ENCODE data around the gene NUP93. TPM values are rescaled to one million over a fixed set of nuclear protein-coding genes. Genes with fewer than 3 reads are reported as not detected.

NUP93 gene
- total RNA-seq, result 111 and 118 TPM in 2 replicates

DNA sequence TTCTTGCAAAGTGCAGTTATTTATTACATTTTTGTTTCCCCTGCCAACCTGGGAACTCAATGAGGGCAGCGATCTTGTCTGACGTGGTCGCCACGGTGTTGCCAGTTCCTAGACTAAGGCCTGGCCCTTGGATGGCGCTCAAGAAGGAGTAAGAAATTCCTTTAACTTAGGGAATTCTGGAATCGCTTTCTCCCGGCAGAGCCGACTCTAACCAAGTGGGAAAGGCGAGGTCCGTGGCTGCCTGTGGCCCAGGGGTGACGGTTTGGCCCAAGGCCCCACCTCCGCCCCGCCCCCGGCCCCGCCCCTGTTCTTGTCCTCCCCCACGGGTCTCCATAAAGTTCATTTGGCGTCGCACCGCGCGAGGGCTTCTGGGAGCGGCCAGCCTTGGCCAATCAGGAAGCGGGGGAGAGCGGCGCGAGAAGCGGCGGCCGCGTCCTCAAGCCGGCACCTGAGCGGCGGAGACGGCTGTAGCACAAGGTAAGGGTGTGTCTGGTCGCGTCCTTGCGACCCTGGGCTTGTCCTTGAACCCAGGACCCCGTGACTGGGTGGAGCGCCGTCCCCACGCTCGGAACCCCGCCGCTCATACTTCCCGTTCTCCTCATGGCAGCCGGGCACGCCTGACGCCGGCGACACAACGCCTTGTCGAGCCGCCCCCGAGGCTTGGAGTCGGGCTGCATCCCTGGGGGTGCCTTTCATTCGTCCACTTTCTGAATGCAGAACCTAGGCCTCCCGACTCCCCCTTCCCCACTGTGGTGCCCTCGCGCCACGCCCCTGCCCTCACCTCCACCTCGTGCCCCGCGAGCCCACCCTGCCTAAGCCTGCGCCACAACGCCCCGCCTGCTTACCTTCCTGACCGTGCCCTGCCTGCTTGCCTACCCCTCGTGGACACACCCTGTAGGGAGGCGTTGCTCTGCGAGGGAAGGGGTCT lies at the start of gene NUP93:
Gene NUP93 (plus strand): TSS at position 395 of the 928 bp plus-strand sequence. CDS start 18,119 bp downstream, outside the sequence.
- peak; percentile 59 for DNase-seq (ENCODE audit: low read depth, low spot score)

DNA sequence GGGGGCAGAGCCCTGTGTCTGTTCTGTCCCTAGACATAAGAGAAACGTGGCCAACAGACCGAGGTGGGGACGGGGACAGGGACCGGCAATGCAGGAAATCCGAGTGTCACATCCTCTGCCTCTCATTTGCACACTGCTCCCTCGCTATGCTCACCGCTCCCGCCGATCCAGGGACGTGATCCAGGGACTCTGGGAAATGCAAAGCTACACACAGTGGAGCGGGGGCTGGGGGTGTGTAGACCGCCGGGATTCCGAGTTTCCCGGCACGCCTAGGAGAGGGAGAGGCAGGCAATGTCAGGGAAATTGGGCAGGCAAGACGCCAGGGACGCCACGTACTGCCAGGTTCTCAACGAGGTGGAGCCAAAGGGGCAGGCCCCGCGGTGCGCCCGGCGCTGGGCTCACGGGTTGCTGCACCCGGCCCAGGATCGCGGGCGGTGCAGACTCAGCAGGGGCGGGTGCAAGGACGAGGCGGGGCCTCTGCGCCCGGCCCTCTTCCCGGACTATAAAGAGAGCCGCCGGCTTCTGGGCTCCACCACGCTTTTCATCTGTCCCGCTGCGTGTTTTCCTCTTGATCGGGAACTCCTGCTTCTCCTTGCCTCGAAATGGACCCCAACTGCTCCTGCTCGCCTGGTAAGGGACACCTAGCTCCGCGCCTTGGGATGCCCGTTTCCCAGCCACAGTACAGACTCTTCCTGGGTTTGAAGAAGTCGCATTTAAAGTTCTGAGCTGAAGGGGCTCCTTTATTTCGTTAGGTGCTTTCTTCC lies 47.8 kb upstream of the NUP93 start, which contains the start of gene MT1X:
Gene MT1X (plus strand): TSS at position 532 of the 764 bp plus-strand sequence. CDS start 71 bp downstream, at position 603.
- DNase-seq (ENCODE audit: low read depth, low spot score), result peak; percentile 49

DNA sequence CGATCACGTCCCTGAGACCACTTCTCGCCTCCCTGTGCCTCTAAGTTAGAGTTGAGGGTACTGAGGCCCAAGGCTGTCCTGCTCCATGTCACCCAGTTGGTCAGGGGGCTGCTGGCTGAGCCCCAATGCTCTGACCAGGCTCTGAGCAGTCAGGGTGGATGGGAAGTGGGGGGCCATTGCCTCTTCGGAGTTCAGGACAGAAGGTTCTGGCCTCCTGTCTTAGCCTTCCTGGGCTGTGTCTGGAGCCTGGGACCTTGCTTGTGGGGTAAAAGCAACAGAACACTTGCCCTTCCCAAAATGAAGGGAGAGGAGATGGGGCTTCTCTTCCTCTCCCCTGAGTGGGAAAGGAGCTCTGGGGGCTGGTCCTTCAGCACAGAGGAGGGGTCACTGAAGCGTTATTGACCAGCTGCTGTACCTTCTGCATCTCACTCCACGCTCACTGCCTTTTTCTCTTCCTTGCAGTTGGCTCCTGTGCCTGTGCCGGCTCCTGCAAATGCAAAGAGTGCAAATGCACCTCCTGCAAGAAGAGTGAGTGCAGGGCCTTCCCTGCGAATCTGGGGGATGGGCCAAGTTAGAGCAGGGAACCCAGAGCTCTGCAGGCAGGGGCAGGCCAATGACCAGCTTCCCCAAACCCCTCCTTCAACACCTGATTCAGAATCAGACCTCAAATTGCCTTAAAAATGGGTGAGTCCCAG lies 47.1 kb upstream of the NUP93 start:
- DNase-seq (ENCODE audit: low read depth, low spot score), result no peak

DNA sequence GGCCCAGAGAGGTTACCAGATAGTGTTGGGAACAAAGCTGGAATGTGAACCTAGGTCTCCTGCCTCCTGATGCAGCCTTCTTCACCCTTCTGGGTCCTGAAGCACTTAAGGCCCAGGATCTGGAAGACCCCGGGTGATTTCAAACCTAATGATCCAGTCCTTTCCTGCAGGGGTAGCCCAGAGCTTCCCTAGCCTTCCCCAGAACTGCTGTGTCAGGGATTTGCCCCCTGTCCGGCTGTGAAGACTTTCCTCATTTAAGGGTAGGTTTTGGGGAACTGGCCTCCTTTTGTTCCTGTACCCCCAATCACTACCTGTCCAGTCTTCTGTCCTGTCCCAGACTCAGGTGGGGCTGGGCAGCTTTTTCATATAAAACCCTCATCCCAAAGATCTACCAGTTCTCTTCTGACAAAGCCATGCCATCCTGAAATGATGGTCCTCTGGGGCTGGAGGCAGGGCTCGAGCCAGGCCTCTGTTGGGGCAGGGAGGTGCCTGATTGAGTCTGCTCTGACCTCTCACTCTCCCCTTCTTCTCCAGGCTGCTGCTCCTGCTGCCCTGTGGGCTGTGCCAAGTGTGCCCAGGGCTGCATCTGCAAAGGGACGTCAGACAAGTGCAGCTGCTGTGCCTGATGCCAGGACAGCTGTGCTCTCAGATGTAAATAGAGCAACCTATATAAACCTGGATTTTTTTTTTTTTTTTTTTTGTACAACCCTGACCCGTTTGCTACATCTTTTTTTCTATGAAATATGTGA lies 46.3 kb upstream of the NUP93 start:
- no peak for DNase-seq (ENCODE audit: low read depth, low spot score)

DNA sequence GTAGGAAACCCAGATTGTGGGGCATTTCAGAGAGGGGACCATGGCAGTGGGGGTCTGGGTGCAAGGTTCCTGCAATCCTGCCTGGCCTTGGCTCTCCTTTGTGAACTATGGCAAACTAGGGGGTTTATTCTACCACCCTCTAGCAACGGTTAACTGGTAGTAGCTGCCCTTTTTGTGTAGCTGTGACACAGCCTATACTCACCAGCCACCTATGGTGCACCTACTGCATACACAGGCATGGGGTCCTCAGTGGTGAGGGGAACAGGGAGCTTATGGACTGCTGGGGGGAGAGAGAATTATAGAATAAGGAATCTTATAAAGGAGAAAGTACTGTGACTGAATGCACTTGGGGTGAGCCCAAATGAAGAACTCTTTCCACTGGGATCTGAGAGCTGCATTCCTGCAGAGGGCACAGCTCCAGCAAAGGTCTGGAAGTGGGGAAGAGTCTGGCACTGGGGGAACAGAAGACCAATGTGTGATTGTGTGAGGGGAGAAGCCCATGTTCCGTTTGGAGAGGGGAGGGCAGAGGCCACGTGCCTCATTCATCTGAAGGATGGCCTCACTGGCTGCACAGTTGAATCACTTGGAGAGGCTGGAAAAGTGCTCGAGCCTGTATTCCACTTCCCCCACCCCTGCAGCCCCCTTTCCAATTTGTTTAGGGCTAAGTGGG lies 45.5 kb upstream of the NUP93 start:
- no peak for DNase-seq (ENCODE audit: low read depth, low spot score)

DNA sequence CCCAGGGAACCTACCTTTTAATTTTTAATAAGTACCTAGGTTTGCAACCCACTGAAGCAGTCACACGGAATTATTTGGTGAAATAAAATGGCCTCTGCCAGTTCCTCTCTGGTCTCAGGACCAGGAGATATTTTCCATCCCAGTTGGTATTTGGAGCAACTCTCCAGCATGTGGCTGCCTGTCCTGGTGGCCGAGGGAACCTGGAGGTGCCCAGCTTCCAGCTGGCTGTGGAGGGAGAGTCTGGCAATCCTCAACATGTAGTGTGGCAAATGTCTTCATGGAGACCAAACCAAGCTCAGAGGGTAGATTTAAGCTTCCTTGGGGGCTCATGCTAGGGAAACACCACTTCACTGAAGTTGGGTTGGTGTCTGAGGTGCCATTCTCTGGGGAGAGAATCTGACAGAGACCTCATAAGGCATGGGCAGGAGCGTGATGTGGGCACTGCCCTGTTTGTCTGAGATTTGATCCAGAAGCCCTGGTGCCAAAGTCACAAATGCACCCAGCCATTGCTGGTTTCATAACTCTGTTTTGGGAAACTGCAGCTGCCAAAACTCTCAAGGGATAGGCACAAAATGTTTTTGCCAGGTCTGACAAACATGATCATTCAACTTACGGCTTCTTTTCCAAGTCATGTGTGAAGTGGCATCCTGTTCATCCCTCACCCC lies 44.9 kb upstream of the NUP93 start:
- no peak for DNase-seq (ENCODE audit: low read depth, low spot score)

DNA sequence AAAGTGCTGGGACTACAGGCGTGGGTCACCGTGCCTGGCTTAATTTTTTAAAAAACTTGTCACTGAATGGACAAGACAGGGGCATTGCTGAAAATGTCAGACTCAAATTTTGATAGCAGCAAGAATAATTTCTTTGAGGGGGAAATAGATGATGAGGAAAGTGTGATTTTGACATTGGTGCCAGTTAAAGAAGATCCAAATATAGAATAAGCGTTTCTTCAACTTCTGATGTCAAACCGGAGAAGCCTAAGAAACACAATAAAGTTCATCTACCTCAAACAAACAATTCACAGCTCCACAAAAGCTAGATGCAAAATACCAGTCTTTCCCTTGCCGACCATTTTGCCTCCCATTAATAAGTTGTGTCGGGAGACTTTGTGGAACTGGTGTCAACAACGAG lies 43.2 kb upstream of the NUP93 start:
- no peak for DNase-seq (ENCODE audit: low read depth, low spot score)

DNA sequence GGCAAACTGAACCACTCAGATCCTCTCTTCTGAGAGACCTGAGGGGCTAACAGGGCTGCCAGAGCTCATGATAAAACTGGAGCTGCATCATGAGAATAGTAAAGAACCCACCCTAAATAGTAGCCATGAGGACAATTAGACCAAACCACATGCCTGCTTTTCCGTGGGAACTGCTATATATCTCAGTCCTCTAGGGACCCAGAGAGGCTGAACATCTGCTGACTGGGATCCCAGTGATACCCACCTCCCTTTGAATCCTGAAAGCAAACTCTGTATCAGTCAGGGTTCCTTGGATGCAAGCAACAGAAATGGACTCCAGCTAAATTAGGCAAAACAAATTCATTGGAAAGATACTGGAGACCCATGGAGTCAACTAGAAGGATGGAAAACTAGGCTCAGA lies 41.2 kb upstream of the NUP93 start:
- no peak for DNase-seq (ENCODE audit: low read depth, low spot score)

DNA sequence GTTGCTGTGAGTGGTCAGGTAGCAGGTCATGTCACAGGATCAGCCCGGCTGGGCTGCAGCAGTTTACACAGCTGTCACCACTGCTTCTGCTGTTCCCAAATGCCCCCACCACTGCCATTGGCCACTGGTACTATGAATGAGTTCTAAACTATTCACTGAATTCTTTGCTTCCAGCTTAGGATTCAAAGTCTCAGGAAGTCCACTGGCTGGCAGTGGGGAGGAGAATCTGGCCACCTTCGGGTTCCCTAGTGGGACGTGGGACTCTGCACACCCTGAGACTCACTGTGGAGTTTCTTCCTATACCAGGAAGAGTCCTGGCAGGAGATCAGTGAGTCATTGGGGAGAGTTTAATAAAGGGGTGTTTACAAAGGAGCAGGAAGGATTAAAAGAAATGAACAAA lies 40.8 kb upstream of the NUP93 start:
- DNase-seq (ENCODE audit: low read depth, low spot score), result no peak

DNA sequence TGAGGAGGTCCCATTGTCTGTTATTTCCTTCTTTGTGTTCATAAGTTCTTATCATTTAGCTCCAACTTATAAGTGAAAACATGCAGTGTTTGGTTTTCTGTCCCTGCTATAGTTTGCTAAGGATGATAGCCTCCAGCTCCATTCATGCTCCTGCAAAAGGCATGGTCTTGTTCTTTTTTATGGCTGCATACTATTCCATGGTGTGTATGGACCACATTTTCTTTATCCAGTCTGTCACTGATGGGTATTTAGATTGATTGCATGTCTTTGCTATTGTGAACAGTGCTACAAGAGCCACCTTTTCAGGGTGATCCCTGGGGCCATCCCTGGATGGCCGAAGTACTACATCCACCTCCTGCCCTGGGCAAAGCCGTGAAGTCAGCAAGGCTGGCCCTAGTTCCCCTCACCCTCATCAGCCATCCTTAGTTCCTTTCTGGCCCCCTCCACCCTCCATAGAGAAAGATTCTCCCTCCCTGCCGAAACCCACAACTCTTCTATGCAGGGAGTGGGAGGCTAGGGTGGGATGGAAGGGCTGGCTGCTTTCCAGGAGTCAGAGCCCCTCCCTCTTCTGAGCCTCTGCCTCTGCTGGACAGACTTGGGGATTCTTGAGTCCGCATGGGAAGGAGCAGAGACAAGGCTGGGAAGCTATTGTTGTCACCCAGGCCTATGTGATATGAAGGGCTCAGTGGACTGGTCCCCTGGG lies 39.4 kb upstream of the NUP93 start:
- no peak for DNase-seq (ENCODE audit: low read depth, low spot score)

DNA sequence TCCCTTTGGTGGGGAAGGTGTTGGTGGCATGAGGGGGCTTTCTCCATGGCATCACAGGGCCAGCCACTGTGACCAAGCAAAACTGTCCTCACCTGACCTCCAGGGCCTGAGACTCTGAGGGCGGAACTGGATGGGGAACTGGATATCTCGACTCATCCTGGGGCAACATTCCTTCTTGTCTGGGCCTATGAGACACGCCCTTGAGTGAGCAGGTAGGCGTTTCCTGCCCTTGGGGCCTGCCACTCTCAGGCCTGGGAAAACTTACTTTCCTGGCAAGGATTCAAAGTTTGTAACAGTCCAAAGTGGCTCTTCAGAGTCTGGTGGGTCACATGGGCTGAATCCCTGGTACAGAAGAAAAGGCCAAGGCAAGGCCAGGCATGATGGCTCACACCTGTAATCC lies 38.0 kb upstream of the NUP93 start:
- no peak for DNase-seq (ENCODE audit: low read depth, low spot score)

DNA sequence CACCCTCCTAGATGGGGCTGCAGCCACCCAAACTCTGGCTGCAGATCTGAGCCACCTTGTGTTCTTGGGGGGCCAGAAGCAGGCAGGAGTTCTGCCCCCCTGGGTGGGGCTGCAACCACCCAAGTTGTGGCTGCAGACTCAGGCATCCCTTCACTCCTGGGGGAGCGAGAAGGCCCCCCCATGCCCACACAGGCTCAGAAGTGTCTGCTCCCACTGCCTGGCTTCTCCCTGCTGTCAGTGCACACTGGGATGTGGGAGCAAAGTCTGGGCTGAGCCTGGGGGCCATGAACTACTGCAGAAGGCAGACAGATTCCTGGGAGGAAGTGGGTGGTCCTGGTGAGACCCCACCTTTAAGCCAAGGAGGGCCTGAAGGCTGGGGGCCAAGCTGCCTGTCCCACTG lies 34.7 kb upstream of the NUP93 start:
- no peak for DNase-seq (ENCODE audit: low read depth, low spot score)

DNA sequence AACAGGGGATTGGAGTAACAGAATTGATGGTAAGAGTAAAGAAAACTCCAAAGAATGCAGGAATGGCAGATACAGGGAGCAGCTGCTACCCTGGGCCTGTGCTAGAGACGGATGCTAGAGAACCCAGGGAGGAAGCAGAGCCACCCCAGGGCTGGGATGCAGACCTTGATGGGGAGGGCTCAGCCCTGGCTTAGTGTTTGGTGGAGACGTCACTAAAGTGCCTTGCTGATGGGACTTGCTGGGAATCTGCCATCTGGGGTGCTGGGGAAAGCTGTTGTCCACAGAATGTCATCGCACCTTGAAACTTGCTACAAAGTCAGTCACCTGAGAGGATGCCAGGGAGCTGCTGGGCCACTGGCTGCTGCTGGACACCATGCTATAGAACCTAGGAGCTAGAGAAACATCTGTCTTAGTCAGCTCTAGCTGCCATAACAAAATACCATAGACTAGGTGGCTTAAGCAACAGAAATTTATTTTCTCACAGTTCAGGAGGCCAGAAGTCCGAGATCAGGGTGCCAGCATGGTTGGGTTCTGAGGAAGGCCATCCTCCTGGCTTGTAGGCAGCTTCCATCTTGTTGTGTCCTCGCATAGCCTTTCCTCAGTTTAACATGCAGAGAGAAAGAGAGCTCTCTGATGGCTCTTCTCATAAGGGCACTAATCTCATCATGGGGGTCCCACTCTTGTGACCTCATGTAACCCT lies 32.3 kb upstream of the NUP93 start:
- no peak for DNase-seq (ENCODE audit: low read depth, low spot score)

DNA sequence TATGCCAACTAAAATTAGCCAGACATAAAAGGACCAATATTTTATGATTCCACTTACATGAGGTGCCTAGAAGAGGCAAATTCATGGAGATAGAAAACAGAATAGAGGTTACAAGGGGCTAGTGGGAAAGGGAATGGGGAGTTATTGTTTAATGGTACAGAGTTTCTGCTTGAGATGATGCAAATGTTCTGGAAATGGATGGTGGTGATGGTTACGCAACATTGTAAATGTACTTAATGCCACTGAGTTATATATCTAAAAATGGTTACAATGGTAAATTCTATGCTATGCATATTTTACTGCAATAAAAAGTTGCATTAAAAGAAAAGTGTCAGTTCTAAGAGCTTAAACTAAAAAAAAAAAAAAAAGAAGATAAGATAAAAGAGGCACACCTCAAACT lies 29.7 kb upstream of the NUP93 start:
- no peak for DNase-seq (ENCODE audit: low read depth, low spot score)

DNA sequence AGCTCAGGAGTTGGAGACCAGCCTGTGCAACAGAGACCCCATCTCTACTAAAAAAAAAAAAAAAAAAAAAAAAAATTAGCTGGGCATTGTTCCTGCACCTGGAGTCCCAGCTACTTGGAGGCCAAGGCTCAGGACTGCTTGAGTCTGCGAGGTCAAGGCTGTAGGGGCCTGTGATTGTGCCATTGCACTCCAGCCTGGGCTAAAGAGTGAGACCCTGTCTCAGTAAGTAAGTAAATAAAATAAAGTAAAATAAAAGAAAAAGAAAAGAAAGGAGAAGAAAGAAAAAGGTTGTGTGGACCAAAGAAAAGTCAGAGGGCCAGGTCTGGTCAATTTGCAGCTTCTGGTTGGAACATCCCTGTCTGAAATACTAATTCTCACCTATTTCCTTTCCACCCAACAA lies 29.3 kb upstream of the NUP93 start:
- DNase-seq (ENCODE audit: low read depth, low spot score), result no peak

DNA sequence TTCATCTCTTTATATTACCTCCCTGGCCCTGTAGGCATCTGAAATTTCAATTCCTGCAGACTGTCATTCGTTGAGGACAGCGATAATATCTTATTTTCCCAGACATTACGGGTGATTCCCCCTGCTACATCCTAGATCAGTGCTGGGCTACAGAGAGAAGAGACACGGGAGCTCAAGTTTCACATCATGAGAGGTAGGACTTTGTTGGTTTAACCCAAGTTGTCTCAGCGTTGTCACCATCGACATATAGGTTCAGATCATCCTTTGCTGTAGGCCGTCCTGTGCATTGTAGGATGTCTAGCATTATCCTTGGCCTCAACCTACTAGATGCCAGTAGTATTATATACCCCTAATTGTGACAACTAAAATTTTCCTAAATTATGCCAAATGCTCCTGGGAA lies 28.4 kb upstream of the NUP93 start:
- DNase-seq (ENCODE audit: low read depth, low spot score), result no peak

DNA sequence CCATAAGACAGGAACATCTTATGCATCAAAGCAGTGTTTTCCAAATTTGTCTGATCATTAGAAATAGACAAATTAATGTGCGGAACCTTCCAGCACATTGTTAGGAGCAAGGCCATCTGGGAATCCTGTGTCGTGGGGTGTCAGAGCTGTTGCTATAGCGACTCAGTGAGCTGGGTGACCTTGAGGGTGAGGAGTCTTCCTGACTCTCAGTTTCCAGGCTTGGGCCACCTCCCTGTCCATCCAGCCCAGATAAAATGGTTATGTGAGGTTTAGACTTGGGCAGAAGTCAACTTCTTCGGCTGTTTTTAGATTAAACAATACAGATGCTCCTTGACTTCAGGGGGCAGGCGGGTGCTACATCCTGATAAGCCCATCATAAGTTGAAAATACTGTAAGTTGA lies 27.1 kb upstream of the NUP93 start:
- no peak for DNase-seq (ENCODE audit: low read depth, low spot score)

DNA sequence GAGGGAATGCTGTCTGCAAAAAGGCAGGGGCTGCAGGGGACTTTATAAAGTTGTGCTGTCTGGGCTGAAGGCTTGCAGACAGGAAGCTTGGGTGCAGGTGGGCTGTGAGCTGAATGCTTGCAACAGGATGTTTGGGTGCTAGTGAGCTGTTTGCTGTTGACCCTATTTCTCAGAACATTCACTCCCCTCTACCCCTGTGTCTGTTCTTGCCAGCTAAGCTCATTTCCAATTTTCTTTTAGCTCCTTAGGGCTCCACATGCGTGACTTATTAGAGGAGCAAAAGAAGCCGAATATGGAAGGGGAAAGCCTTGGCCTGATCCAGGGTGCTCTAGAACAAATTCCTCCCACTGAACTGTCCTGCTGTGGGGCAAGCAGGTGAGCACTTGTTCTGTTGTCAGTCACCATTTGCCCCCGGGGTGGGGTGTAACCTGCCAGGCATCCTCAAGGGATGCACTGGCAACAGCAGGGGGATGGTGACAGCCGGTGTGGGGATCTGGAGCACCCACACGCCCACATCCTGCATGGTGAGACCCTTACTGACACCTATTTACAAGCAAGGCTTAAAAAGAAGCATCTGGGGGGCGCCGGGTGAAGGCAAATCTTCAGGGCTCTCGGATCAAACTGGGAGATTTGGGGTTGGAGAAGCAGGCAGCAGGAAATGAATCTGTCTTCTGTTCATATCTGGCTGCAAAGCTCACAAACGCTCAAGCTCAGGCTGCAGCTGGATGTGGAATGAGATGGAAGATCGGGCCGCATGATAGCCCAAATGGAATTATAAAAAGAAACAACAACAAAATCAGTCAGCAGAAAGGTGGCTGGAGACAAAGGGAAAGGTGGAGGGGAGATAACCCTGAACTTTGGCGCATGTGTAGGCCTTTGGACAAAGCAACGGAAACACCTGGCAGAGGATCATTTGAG lies 21.1 kb upstream of the NUP93 start:
- no peak for DNase-seq (ENCODE audit: low read depth, low spot score)

All from pulmonary artery endothelial cell (primary cell).